GM12874 (cell line): ENCODE measurements around the gene ZSCAN32.

Experiments used
- TF ChIP-seq, protein P1 (sequence below): IDR thresholded peaks from 2 replicates; pipeline ENCODE4 v1.5.1; 2011; ENCODE audit warnings: low read depth, mild to moderate bottlenecking, control low read depth, low read length, moderate library complexity; ENCODE audit not compliant: insufficient read depth

The ZSCAN32 gene

DNA sequence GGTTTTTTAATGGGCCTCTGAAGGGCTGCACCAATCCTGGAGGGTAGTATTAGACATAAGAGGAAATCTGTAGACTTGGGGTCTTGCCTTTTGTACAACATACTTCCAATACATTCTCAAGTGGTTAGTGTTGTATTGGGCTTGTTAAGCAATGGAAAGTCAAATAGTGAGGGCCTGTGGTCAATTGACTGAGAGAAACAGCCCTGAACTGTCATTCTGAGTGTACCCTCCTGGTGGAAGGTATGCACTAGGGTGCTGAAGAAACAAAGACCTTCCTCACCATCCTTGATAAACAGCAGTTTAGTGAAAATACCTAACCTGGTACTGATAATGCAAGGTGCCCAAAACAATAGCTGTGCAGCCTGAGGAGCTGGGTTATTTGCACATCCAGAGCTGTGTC lies 22.9 kb downstream of the ZSCAN32 start:
- TF ChIP-seq, protein P1, sequence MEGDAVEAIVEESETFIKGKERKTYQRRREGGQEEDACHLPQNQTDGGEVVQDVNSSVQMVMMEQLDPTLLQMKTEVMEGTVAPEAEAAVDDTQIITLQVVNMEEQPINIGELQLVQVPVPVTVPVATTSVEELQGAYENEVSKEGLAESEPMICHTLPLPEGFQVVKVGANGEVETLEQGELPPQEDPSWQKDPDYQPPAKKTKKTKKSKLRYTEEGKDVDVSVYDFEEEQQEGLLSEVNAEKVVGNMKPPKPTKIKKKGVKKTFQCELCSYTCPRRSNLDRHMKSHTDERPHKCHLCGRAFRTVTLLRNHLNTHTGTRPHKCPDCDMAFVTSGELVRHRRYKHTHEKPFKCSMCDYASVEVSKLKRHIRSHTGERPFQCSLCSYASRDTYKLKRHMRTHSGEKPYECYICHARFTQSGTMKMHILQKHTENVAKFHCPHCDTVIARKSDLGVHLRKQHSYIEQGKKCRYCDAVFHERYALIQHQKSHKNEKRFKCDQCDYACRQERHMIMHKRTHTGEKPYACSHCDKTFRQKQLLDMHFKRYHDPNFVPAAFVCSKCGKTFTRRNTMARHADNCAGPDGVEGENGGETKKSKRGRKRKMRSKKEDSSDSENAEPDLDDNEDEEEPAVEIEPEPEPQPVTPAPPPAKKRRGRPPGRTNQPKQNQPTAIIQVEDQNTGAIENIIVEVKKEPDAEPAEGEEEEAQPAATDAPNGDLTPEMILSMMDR: no peak

DNA sequence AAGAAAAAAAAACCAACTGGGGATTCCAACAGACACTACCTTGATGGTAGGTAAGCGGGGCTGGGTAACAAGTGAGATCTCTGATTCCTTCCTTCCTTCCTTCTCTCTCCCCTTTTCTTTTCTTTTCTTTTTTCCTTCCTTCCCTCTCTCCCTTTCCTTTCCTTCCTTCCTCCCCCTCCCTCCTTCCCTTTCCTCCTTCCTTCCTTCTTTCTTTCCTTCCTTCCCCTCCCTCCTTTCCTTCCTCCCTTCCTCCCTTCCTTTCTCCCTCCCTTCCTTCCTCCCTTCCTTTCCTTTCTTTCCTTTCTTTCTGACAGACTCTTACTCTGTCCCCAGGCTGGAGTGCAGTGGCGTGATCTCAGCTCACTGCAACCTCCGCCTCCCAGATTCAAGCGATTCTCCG lies 25.1 kb downstream of the ZSCAN32 start:
- TF ChIP-seq, protein P1: no peak

GRCh38 chr16:3369073-3369472 lies 31.7 kb downstream of the ZSCAN32 start:
- TF ChIP-seq, protein P1: no peak

DNA sequence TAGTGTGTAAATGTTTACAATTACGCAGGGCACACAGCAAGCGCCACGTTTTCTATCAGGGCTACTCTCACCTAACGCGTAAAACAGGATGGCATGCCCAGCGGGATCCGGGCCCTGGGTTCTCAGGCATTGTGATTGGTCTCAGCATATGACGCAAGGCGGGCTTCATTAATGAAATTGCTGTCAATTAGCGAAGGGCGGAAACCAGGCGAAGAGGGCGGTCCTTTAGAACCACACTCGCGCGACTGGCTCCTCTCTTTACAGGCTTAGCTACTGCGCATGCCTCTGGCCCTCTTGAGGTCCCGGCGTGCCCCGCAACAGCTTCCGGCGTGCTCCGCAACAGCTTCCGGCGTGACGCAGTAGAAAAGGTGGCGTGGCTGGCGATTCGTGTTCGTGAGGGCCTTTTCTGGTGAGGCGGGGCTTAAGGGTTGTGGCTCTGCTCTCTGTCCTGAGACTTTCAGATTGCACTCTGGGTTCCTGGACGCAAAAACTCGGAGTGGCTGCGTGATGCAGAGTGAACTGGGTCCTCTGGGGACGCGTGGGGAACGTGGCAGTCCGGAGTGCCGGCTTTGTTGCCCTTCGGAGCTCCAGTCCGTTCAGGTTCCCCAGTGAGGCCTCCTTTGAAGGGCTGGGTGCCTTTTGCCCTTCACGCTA lies 35.9 kb downstream of the ZSCAN32 start:
- TF ChIP-seq, protein P1: no peak

GRCh38 chr16:3363793-3364192 lies 37.0 kb downstream of the ZSCAN32 start:
- TF ChIP-seq, protein P1: no peak

GRCh38 chr16:3362931-3363330 lies 37.9 kb downstream of the ZSCAN32 start:
- TF ChIP-seq, protein P1: no peak

DNA sequence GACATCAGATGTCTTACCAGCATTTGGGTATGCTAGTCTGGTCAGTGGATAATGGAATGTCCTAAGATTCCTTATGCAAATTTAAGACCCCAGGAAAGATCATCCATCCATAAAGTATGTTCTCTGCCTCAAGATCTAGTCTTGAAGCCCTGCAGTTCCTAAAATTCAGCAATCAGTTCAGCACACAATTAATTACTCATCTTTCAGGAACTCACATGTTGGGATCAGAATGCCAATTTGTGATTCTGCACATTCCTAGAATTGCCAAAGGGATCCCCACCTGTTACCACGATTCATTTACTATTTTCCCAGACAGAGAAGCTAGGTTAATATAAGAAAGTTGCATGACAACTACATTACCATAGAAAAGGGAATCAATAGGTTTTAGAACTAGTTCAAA lies 41.9 kb downstream of the ZSCAN32 start:
- TF ChIP-seq, protein P1: no peak
